NCI-H345 (cell line): ENCODE results near the gene INF2.
"Not testable (repeated sequence)": the region's sequence is repeated elsewhere in the genome, so short reads cannot be mapped to it uniquely, and the experiment has no call there.

Experiments
- DNase-seq: peaks from one replicate; lab custom pipeline; 2025; lab: John Stamatoyannopoulos, UW

The INF2 gene

DNA sequence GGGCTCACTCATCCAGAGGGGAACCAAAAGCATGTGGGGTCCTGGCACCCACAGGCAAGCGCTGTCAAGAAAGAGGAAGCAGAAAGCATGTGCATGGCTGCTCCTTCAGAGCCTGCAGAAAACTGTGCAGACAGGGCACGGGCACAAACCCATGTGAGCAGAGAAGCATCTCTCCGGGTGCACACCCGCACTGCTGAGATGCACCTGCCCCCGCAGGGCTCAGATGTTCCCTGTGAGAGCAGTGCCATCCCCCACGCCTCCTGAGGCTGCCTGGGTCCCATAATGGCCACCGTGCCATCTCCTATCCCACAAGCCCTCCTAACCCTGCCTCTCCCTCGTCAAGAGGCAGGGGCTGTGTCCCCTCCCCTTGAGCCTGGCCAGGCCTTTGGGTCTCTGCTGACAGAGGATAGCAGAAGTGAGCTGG lies 32.3 kb upstream of the INF2 start:
- no peak for DNase-seq

DNA sequence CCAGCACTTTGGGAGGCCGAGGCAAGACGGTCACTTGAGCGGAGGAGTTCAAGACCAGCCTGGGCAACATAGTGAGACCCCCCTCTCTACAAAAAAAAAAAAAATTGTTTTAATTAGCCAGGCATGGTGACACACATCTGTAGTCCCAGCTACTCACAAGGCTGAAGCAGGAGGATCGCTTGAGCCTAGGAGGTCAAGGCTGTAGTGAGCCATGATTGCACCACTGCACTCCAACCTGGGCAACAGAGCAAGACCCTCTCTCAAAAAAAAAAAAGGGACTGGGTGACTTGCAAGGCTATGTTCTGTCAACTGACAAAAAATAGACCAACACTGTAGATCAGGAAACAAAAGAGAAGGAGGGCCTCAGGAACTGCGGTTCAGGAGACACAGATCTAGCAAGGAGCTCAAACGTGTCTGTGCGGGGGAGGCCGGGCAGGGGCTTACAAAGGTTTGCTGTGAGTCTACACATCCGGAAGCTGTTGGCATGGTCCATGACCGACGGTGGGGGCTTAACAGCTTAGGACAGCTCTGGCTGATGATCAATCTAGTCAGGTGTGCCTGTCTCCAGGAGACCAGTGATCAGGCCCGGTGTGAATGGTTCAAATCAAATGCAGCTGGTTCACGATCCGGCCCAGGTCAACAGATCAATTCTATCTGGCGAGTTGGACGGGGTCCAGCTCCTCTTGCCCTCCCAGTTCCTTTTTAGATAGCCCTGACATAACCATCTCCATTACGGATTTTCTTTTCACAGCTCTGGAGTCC lies 31.7 kb upstream of the INF2 start:
- DNase-seq, result no peak

DNA sequence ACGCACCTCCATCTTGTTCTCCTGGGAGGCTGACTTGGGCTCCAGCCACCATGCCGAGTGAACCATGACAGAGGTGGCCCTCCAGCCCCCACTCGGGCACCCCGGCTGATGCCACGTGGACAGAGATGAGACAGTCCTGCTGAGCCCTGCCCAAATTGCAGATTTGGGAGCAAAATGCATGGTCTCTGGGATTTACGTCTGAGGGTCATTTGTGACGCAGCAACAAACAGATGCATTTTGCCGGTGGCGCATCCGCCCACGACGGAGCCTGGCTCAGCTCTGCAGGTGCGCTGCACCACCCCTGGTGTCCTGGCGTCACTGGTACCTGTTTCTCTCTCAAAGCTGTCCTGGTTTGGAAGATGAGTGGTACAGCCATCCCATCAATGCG lies 31.1 kb upstream of the INF2 start:
- no peak for DNase-seq

DNA sequence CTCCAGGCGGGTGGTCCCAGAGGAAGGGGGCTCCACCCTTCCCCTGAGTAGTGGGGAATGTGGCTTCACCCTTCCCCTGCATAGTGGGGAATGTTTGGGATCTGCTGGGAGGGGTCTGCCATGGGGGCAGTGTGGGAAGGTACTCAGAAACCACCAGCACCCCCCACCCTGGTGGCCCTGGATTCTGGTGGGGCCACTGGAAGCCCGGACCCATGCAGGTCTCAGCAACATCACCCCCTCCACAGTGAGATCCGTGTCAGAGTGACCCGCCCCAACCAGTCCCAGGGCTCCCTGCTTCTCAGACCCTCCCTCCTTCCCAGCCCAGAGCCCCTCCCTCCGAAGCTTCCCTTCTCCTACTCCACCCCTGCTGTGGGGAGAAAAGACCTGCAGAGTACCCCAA lies 30.3 kb upstream of the INF2 start:
- no peak for DNase-seq

DNA sequence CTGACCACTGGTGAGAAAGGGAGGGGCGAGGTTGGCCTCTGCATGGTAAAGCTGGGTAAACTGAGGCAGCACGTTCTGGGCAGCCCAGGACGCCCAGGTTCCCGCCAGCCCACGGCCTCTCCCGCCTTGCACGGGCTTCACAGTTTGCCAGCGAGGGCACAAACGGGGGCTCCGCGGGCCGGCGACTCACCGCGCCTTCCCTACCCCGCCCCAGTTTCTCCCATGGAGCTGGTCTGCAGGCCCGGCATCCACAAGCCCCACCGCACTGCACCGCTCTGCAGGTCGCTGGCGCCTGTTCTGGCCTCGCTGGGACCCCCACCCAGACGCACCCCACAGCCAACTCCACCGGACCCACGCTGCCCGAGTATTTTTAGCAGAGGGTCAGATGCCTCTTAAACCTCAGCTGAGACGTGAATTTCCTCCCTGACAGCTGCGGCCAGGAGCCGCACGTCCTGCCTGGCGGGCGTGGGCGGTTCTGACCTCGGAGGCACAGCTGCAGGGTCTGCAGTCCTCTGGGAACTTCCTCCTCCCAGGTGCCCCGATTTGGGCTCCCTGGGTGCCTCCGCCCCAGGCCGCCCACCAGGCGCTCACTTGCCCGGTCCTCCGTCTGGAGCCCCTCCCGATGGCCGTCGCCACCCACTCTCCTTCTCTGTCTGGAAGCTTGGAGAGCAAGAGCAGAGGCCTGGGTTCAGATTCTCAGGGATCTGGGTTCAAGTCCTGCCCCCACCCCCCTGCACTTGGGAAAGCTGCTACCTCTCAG lies 29.5 kb upstream of the INF2 start:
- DNase-seq, result no peak

- DNase-seq, result no peak
These were observed 28.8 kb upstream of the INF2 start for GRCh38 chr14:104660597-104660996.

- DNase-seq, result no peak
These were observed 28.3 kb upstream of the INF2 start for GRCh38 chr14:104661086-104661485.

DNA sequence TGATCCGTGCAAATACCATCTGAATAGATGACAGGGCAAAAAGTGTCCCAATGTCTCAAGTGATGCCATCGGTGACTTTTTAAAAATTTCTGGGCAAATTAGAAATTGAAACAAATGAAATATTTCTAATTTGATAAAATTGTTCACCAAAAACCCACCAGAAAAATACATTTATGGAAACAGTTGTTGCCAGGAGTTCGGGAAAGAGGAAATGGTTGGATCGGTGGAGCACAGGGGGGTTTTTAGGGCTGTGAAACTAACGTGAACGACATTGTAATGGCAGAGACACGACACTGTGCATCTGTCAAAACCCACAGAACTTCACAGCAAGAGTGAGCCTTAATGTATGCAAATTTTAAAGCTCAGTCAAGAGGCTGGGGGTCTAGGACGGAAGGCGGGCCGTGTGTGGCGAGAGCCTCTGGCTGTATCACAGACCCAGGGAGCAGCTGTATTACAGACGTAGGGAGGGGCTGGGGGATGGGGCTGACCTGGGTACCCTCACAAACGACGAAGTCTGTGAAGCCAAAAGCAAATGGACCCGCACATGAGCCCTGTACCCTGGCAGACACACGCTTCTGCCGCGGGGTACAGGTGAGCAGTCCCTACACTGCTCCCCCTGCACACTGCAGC lies 27.8 kb upstream of the INF2 start:
- DNase-seq, result not testable (repeated sequence)

DNA sequence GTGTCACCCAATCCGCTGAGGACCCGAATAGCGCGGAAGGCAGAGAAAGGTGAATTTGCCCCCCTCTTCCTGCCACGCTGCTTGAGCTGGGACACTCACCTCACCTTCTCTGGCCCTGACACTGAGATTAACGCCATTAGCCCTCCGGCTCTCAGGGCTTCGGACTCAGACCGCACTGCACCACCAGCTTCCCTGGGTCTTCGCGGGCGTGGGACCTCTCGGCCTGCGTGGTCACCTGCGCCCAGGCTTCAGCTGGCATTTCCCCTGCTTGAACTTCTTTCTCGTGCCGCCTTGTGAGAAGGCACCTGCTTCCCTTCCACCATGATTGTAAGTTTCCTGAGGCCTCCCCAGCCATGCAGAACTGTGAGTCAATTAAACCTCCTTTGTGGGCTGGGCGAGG lies 26.9 kb upstream of the INF2 start:
- not testable (repeated sequence) for DNase-seq

DNA sequence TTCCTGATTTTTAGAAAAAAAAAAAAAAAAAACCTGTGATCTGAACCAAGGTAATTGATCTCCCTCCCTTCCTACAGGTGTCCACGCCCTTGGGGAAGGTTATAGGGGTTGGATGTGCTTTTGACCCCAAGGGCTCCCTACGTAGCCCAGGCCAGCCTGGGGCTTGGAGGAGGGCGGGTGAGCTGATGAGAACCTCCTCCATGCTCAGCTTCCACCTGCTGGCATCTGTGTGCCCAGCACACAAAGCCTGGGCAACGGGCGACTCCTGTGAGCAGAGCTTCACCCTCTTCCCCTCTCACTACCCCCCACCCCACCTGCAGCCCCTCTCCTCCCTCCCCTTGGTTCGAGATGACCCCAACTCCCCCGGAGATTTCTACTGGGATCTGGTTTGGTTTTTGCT lies 25.3 kb upstream of the INF2 start:
- no peak for DNase-seq

GRCh38 chr14:104664588-104664987 lies 24.8 kb upstream of the INF2 start:
- DNase-seq, result no peak

DNA sequence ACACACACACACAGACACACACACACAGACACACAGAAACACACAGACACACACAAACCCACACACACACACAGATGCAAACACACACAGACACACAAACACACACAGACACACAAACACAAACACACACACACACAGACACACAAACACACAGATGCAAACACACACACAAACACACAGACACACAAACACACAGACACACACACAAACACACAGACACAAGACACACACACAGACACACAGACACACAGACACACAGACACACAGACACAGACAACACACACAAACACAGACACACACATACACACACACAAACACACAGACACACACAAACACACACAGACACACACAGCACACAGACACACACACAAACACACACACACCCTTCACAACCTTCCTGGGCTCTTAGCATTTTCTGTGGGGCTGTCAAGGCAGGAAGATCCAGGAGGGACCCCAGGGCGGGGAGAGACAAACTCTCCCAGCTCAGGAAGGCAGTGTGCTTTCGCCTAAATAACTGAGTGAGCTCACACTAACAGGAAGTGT lies 24.2 kb upstream of the INF2 start:
- DNase-seq, result no peak

DNA sequence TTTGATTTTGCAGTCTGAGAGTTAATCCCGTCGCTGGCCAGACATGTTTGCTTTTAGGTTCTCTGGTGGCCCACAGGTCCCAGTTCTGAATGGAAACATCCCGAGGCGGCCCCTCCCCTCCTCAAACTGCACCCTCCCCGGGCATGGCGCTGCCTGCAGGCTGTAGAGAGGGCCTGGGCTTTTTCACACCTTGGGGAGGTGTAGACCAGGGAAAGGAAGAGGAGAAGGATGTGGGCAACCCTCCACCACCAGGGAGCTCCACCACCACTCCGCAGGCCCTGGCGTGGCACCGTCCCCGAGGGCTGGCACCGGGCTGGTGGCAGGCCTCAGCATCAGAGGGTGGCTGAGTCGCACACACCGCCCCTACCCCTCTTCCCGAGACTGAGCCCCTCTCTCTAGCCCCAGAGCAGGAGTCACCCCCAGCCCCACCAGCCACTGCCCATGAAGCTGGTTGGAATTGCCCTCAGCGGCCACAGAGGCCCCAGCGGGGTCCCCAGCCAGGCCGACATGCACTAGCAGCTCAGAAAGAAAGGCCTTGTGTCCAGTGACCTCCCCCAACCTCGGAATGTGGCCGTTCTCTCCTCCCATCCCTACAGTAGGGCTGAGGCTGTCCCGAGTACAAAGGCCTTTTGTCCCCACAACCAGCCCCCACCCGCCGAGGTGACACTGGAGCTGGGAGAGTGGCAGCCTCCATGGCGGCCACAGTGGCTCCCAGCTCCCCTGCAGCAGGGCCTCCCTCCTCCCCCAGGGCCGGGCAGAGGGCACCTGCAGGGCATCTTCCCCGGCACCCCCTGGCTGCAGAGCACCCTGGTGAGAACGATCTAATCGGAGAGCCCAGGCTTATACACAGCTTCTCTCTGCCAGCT lies 23.5 kb upstream of the INF2 start:
- DNase-seq, result no peak

- not testable (repeated sequence) for DNase-seq
These were observed 22.9 kb upstream of the INF2 start for GRCh38 chr14:104666523-104666895.

DNA sequence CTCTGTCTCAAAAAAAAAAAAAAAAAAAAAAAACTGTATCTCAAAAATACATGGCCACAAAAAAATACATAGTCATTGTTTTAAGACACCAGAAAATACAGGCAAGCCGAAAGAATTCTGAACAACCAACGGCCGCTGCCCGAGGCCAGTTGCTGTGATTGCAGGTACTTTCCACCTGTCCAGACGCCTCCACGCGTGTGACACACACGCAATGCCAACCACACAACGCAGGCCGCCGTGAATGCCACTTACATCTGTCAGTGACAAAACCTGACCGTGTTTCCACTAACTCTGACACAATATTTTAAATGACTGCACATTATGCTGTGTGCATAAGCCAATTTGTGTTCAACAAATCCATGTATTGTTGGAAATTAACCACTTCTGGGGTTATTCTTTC lies 22.4 kb upstream of the INF2 start:
- DNase-seq, result no peak

DNA sequence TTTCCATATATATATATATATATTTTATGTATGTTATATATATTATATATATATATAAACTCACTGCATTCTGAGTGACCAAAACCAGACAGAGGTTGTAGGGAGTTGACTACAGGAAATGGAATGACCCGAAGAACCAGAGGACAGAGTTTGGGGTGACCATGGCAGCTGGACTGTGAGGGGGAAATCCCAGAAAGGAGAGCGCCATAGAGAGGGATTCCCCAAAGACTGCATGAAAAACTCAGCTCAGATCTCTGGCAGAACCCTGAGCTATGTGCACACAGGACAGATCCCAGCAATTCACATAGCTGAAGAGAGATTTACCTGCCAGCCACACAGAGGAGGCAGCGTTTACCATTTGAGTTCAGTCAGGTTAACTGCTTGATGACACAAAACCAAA lies 19.7 kb upstream of the INF2 start:
- DNase-seq, result no peak

GRCh38 chr14:104671330-104671977 lies 18.0 kb upstream of the INF2 start:
- DNase-seq, result not testable (repeated sequence)

DNA sequence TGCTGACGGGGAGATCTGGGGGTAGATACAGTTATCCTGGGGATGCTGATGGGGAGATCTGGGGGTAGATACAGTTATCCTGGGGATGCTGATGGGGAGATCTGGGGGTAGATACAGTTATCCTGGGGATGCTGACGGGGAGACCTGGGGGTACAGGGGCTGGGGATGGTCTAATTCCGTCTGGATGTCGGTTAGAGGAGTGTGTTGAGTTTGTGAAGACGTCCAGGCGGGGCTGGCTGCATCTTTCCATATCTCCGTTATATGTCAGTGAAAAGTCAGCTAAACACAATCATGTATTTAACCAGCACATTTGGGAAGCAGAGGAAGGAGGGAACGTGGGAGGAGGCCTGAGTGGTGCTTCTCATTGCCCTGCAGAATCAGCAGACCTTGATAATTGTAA lies 17.3 kb upstream of the INF2 start:
- DNase-seq, result not testable (repeated sequence)

GRCh38 chr14:104673481-104673880 lies 15.9 kb upstream of the INF2 start:
- no peak for DNase-seq

DNA sequence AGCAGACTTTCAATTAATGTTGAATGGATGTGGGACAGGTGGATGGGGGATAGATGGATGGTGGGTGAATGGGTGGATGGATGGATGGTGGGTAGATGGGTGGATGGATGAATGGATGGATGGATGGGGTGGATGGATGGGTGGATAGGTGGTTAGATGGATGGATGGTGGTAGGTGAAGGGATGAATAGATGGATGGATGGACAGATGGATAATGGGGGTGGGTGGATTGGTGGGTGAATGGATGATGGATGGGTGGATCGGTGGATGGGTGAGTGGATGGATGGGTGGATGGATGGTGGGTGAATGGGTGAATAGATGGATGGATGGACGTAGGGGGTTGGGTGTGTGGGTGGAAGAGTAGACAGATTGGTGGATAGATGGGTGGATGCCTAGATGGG lies 14.0 kb upstream of the INF2 start:
- DNase-seq, result no peak

DNA sequence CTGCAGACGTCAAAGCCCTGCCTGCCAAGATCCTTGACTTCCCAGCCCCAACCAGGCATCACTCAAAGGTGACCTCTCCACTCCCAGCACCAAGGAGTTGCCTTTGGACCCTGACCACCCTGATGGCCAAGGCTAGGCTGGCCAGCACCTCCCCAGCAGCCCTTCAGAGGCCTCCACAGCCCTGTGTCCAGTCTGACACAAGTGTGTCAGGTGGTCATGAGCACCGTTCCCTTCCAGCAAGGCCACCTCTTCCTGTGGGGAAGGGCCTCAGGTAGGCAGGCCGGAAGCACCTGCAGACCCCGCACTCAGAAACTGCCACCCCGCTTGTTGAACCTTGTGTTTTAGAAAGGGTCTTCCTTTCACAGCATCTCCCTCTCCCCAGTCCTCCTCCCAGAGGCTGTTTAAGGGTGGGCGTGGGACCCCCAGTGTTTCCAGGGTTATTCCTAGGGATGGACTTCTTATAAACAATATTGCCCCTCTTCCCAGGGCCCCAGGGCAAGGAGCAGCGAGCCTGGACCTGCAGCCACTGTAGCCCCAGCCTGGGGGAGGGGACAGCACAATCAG lies 13.2 kb upstream of the INF2 start:
- DNase-seq, result no peak
